ENCODE data around the gene F10.

- no peak for TF ChIP-seq CTCF (IDR thresholded peaks at IDR 0.05)
- TF ChIP-seq EZH2 (IDR thresholded peaks at IDR 0.05; ENCODE audit: borderline replicate concordance, insufficient read depth, low read depth, low read length, poor library complexity, severe bottlenecking) = no peak
Observed at GRCh38 chr13:113099142-113099541, 23.5 kb upstream of the F10 start.
